Activated CD4-positive, alpha-beta T cell treated with anti-CD3 and anti-CD28 coated beads for 36 hours (primary cell): ENCODE data around the gene AAK1. TPM values are rescaled to one million over a fixed set of nuclear protein-coding genes. Genes with fewer than 3 reads are reported as not detected.
"Not testable (repeated sequence)": the region's sequence is repeated elsewhere in the genome, so short reads cannot be mapped to it uniquely, and the experiment has no call there.

Experiments
- ATAC-seq: fragments of 200-7000 bp; cut with Tn5 transposase; one replicate; pipeline ENCODE4 v1.10.0; 2021; ENCODE audit warnings: mild to moderate bottlenecking, moderate library complexity
- CTCF ChIA-PET: fragments of 350-600 bp; sonication (Branson Sonifier 250); formaldehyde crosslinking; loops from one replicate; lab custom pipeline; 2021; ENCODE audit warnings: antibody characterized with exemption; lab: Charles Lee
- POLR2A ChIA-PET: fragments of 350-600 bp; sonication (Branson Sonifier 250); formaldehyde crosslinking; loops from one replicate; lab custom pipeline; 2021; ENCODE audit warnings: antibody characterized with exemption, inconsistent platforms; lab: Charles Lee
- DNase-seq: peaks from one replicate; pipeline ENCODE4 v3.0.0-alpha.2; 2020
- H3K27ac Mint-ChIP-seq: one replicate; pipeline ENCODE4 v1.8.0; 2021; ENCODE audit warnings: mixed read lengths
- H3K27me3 Mint-ChIP-seq: one replicate; pipeline ENCODE4 v1.8.0; 2021; ENCODE audit warnings: mixed read lengths
- H3K36me3 Mint-ChIP-seq: one replicate; pipeline ENCODE4 v1.8.0; 2021; ENCODE audit warnings: low read depth, mixed read lengths
- H3K4me1 Mint-ChIP-seq: one replicate; pipeline ENCODE4 v1.8.0; 2021; ENCODE audit warnings: mixed read lengths
- H3K4me3 Mint-ChIP-seq: one replicate; pipeline ENCODE4 v1.8.0; 2021; ENCODE audit warnings: mild to moderate bottlenecking, moderate library complexity, mixed read lengths
- H3K9me3 Mint-ChIP-seq: one replicate; pipeline ENCODE4 v1.8.0; 2021; ENCODE audit warnings: low read depth, mixed read lengths
- intact Hi-C, 2 experiments: fragments of 100-400 bp; cut with DNase I in 1 of 2; cut with micrococcal nuclease in 1 of 2; formaldehyde crosslinking; loops; one replicate each; pipeline versions ENCODE4 v1.14.2 to v1.15.1; 2022 to 2024; cut with DNase I, micrococcal nuclease
- total RNA-seq, 2 experiments: library from RNA; stranded (reverse); gene quantifications; one replicate each; pipeline ENCODE4 v1.2.3, GENCODE V29; 2021

AAK1 gene
- total RNA-seq, 2 experiments from 2014 or later = 95.9 to 104 TPM

- no peaks in the 10 kb centered on the region for H3K27me3 Mint-ChIP-seq
- DNase-seq (no peak), ATAC-seq (no peak)
- no peaks in the 10 kb centered on the region for H3K9me3 Mint-ChIP-seq
- H3K4me3 Mint-ChIP-seq = no peak overlapping the region
- intact Hi-C loops = no loop called here
- H3K36me3 Mint-ChIP-seq = peaks cover 12% of the 10 kb centered on the region
- POLR2A ChIA-PET = no interaction called here
- peaks cover 77% of the 10 kb centered on the region for H3K4me1 Mint-ChIP-seq
- peak overlapping the region; percentile 37 for H3K27ac Mint-ChIP-seq
- CTCF ChIA-PET = interaction anchor here (0.6 to 16.1 kb wide), 3 partner anchors 11 to 18 kb away, joined by 3 to 189 read pairs (median 3); no protein-coding TSS in a partner anchor
Observed at GRCh38 chr2:69577467-69578197, 65.9 kb downstream of the AAK1 start.

DNA sequence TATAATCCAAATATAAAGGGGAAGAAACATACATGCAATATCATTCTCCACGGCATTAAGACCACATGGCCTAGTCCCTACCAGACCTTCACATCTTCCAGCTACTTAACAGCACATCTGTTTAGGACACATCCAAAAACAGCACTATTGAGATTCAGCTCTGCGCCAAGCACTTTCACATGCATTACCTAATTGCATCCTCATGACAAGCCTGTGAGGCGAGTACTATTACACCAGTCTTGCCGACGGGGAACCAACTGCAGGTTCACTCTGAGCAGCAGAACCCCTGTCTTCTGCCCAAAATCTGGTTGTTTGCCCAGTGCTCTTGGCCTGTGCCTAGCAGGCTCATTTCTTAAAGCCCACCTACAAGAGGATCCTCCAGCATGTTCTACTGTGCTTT is 66.7 kb downstream of the AAK1 start:
- H3K36me3 Mint-ChIP-seq = peaks cover 12% of the 10 kb centered on the region
- DNase-seq (no peak), ATAC-seq (no peak)
- H3K27ac Mint-ChIP-seq = no peak overlapping the region
- CTCF ChIA-PET = interaction anchor here (16.1 kb wide), 1 partner anchor 13 kb away, joined by 189 read pairs; no protein-coding TSS in a partner anchor
- H3K4me1 Mint-ChIP-seq = peaks cover 73% of the 10 kb centered on the region
- no peaks in the 10 kb centered on the region for H3K9me3 Mint-ChIP-seq
- POLR2A ChIA-PET = no interaction called here
- intact Hi-C loops = no loop called here
- no peak overlapping the region for H3K4me3 Mint-ChIP-seq
- no peaks in the 10 kb centered on the region for H3K27me3 Mint-ChIP-seq

DNA sequence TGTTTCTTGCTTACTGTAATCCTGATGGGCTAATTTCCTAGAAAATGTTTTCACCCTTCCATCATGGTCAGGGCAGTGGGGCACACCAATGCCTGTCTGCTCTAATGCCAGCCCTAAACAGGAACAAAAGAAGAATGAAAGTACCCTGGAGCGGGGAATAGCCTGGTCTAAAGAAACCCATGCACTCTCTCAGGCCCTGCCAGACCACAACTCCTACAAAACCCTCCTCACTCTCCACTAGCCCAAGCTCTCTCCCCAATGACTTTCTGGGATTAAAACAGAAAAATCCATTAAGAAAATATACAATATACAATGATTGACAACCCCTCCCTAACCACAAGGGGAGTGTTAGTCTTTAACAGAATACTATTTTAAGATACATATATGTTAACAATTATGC is 67.6 kb downstream of the AAK1 start:
- no peak overlapping the region for H3K27ac Mint-ChIP-seq
- ChIA-PET POLR2A (no interaction called here), CTCF (interaction anchor here (16.1 kb wide), 1 partner anchor 12 kb away, joined by 189 read pairs; no protein-coding TSS in a partner anchor)
- intact Hi-C loops = no loop called here
- no peaks in the 10 kb centered on the region for H3K9me3 Mint-ChIP-seq
- no peak for ATAC-seq
- H3K4me3 Mint-ChIP-seq = no peak overlapping the region
- H3K4me1 Mint-ChIP-seq = peaks cover 76% of the 10 kb centered on the region
- DNase-seq = no peak
- no peaks in the 10 kb centered on the region for H3K27me3 Mint-ChIP-seq
- H3K36me3 Mint-ChIP-seq = peaks cover 12% of the 10 kb centered on the region

DNA sequence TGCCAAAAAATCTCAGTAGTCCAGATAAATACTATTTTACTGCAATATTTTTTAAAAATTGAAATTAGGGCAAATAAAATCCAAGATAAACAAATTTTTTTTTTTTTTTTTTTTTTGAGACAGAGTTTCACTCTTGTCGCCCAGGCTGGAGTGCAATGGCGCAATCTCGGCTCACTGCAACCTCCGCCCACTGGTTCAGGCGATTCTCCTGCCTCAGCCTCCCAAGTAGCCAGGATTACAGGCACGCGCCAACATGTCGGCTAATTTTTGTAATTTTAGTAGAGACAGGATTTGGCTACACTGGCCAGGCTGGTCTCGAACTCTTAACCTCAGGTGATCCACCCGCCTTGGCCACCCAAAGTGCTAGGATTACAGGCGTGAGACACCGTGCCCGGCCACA is 68.2 kb downstream of the AAK1 start:
- not testable (repeated sequence) for H3K36me3 Mint-ChIP-seq

GRCh38 chr2:69572641-69573040 is 70.9 kb downstream of the AAK1 start:
- Mint-ChIP-seq H3K4me1 (peaks cover 76% of the 10 kb centered on the region), H3K36me3 (peaks cover 8% of the 10 kb centered on the region), H3K27ac (peak overlapping the region; percentile 28), H3K9me3 (no peaks in the 10 kb centered on the region), H3K4me3 (no peak overlapping the region), H3K27me3 (no peaks in the 10 kb centered on the region)
- ChIA-PET CTCF (interaction anchor here (0.6 to 3.0 kb wide), 7 partner anchors 8 to 124 kb away, joined by 3 to 31 read pairs (median 4); no protein-coding TSS in a partner anchor), POLR2A (no interaction called here)
- DNase-seq = no peak
- no peak for ATAC-seq
- intact Hi-C loops = no loop called here

More for the DNA sequence above, 68.2 kb downstream of the AAK1 start:
- CTCF ChIA-PET = interaction anchor here (16.1 kb wide), 1 partner anchor 12 kb away, joined by 189 read pairs; no protein-coding TSS in a partner anchor
- ATAC-seq, H3K9me3 Mint-ChIP-seq, H3K27me3 Mint-ChIP-seq, POLR2A ChIA-PET, H3K4me3 Mint-ChIP-seq, H3K27ac Mint-ChIP-seq, intact Hi-C loops, DNase-seq: not testable (repeated sequence)
- peaks cover 78% of the 10 kb centered on the region for H3K4me1 Mint-ChIP-seq

DNA sequence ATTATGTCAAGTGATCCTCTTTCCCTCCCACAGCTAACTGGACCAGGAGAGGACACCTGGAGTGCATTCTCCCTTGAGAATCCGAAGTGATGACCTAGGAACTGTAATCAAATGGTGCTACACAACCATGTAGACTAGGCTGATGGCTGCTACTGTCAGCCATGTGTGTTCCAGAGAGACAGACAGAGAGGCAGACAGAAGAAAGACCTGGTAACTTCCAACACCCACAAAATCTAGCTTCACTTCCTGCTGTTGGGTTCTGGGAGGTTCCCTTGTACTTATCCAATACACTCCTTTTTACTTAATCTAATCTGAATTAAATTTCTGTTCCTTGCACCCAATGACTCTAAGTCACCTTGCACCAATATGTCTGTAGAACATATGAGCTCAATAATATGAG is 72.3 kb downstream of the AAK1 start:
- peaks cover 8% of the 10 kb centered on the region for H3K36me3 Mint-ChIP-seq
- CTCF ChIA-PET = interaction anchor here (0.7 to 1.6 kb wide), 7 partner anchors 9 to 154 kb away, joined by 3 to 5 read pairs (median 4); no protein-coding TSS in a partner anchor
- no peaks in the 10 kb centered on the region for H3K9me3 Mint-ChIP-seq
- POLR2A ChIA-PET = no interaction called here
- no peak overlapping the region for H3K4me3 Mint-ChIP-seq
- DNase-seq = no peak
- intact Hi-C loops = no loop called here
- H3K4me1 Mint-ChIP-seq = peaks cover 76% of the 10 kb centered on the region
- H3K27ac Mint-ChIP-seq = peak overlapping the region; percentile 19
- H3K27me3 Mint-ChIP-seq = no peaks in the 10 kb centered on the region
- peak; percentile 17 for ATAC-seq

DNA sequence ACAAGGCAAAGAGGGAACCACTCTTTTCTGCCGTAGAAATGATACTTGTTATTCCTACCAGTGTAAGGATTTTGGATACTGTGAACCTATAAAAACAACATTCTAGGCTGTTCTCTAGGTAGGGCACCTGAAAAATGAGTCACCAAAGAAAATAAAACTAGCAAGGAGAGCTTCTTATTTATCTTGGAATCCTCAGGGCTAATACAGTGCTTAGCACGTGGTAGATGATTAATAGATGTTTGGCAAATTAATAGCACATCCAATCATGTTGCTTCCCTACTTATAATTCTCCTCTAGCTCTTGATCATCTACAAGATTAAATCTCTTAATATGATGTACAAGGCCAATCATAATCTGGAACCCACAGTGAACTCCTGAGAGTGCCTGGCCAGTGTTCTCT is 73.1 kb downstream of the AAK1 start:
- ChIA-PET CTCF (interaction anchor here (0.8 to 1.6 kb wide), 6 partner anchors 9 to 127 kb away, joined by 3 to 5 read pairs (median 4); no protein-coding TSS in a partner anchor), POLR2A (interaction anchor here (0.6 to 0.7 kb wide), 2 partner anchors 18 to 127 kb away, joined by 3 to 4 read pairs; no protein-coding TSS in a partner anchor)
- no peak overlapping the region for H3K4me3 Mint-ChIP-seq
- intact Hi-C loops = no loop called here
- ATAC-seq (no peak), DNase-seq (no peak)
- H3K27me3 Mint-ChIP-seq = no peaks in the 10 kb centered on the region
- H3K4me1 Mint-ChIP-seq = peaks cover 80% of the 10 kb centered on the region
- peak overlapping the region; percentile 19 for H3K27ac Mint-ChIP-seq
- H3K9me3 Mint-ChIP-seq = no peaks in the 10 kb centered on the region
- peaks cover 8% of the 10 kb centered on the region for H3K36me3 Mint-ChIP-seq

GRCh38 chr2:69567909-69568300 is 75.6 kb downstream of the AAK1 start:
- Mint-ChIP-seq H3K36me3 (peaks cover 9% of the 10 kb centered on the region), H3K4me1 (peaks cover 90% of the 10 kb centered on the region), H3K9me3 (no peaks in the 10 kb centered on the region), H3K27me3 (no peaks in the 10 kb centered on the region), H3K27ac (no peak overlapping the region), H3K4me3 (no peak overlapping the region)
- intact Hi-C loops = loop anchor here (5.0 to 10.0 kb wide), 2 partner anchors 77 to 191 kb away; partner anchors contain the start of gene AAK1 (in 1 of the 2)
- ATAC-seq (no peak), DNase-seq (no peak)
- POLR2A ChIA-PET = no interaction called here
- CTCF ChIA-PET = interaction anchor here (0.8 to 1.8 kb wide), 4 partner anchors 11 to 248 kb away, joined by 3 to 5 read pairs (median 4); no protein-coding TSS in a partner anchor

DNA sequence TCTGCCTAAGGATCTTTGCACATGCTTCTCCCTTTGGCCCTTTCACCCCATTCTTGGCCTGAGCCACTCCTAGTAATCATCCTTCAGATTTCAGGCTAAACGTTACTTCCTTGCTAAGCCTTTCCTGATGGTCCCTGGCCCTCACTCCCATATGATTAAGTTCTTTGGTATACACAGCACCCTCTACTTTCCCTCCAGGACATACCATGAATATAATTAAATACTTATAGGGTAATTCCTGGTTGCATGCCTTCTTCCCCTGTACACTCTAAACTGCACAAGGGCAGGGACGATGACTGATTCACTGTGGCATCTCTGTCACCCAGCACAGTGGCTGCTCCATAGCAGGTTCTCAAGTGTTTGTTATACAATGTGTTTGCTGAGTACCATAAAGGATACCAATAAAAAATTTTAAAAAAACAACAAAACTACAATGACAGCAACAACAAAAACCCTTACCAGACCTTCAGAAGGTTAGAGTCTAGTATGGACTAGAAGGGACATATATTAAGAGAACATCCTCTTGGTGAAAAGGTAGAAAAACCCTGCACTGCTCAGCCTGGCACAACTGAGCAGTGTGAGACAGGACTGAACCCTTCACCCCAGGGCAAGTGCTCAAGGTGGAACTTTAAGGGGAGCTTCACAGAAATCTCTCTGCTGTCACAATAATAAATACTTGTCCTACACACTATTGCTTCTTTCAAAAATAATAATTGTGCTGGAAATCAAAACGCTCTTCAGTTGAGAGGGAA is 76.2 kb downstream of the AAK1 start:
- Mint-ChIP-seq H3K36me3 (peaks cover 9% of the 10 kb centered on the region), H3K4me3 (no peak overlapping the region), H3K9me3 (no peaks in the 10 kb centered on the region), H3K27ac (no peak overlapping the region), H3K27me3 (no peaks in the 10 kb centered on the region), H3K4me1 (peaks cover 90% of the 10 kb centered on the region)
- ATAC-seq (peak; percentile 35), DNase-seq (no peak)
- intact Hi-C loops = loop anchor here (5.0 to 10.0 kb wide), 2 partner anchors 77 to 190 kb away; partner anchors contain the start of gene AAK1 (in 1 of the 2)
- ChIA-PET POLR2A (interaction anchor here (0.6 kb wide), 1 partner anchor 35 kb away, joined by 4 read pairs; no protein-coding TSS in a partner anchor), CTCF (interaction anchor here (0.6 to 7.9 kb wide), 16 partner anchors 11 to 249 kb away, joined by 3 to 189 read pairs (median 6); partner anchors contain the start of gene NFU1)

GRCh38 chr2:69566669-69567068 is 76.9 kb downstream of the AAK1 start:
- intact Hi-C loops = loop anchor here (5.0 to 10.0 kb wide), 2 partner anchors 78 to 189 kb away; partner anchors contain the start of gene AAK1 (in 1 of the 2)
- Mint-ChIP-seq H3K4me1 (peaks cover 93% of the 10 kb centered on the region), H3K27me3 (no peaks in the 10 kb centered on the region), H3K36me3 (peaks cover 9% of the 10 kb centered on the region), H3K9me3 (no peaks in the 10 kb centered on the region), H3K27ac (peak overlapping the region; percentile 40), H3K4me3 (no peak overlapping the region)
- POLR2A ChIA-PET = interaction anchor here (0.6 kb wide), 1 partner anchor 36 kb away, joined by 4 read pairs; no protein-coding TSS in a partner anchor
- no peak for ATAC-seq
- peak; percentile 54 for DNase-seq
- CTCF ChIA-PET = interaction anchor here (0.7 to 7.9 kb wide), 27 partner anchors 7 to 250 kb away, joined by 3 to 189 read pairs (median 7); partner anchors contain the start of gene NFU1
